GM12878 (cell line): ENCODE data around the gene LIPA.

ENCODE experiments used
- CTCF ChIP-seq, 3 experiments: IDR thresholded peaks in 2 of 3; conservative IDR thresholded peaks in 1 of 3; 2 replicates each; pipeline ENCODE4 v1.5.1; 2011; ENCODE audit warnings: low read depth in 3 of 3, low read length in 3 of 3, mild to moderate bottlenecking in 3 of 3, control low read depth in 2 of 3, moderate library complexity in 2 of 3, inconsistent platforms in 1 of 3, mixed read lengths in 1 of 3; ENCODE audit not compliant: control insufficient read depth in 2 of 3, insufficient read depth in 1 of 3; ENCODE audit errors: extremely low read depth in 1 of 3
- HCFC1 ChIP-seq: fragments of 150-350 bp; IDR thresholded peaks from 2 replicates; pipeline ENCODE4 v1.6.1; 2014; ENCODE audit warnings: low read length
- HDAC6 ChIP-seq: fragments of 200-600 bp; sonication (generic); IDR thresholded peaks from one replicate; pipeline ENCODE4 v1.8.0; 2017; ENCODE audit warnings: antibody characterized with exemption; ENCODE audit not compliant: unreplicated experiment
- MTA3 ChIP-seq: IDR thresholded peaks from 2 replicates; pipeline ENCODE4 v1.6.1; 2012; ENCODE audit warnings: low read length, inconsistent platforms, borderline replicate concordance
- PAX5 ChIP-seq: IDR thresholded peaks from 2 replicates; pipeline ENCODE4 v1.6.1; 2011; ENCODE audit warnings: low read depth, low read length, borderline replicate concordance
- POLR2A ChIP-seq: IDR thresholded peaks from 2 replicates; pipeline ENCODE4 v1.6.1; 2011; ENCODE audit warnings: low read depth, mild to moderate bottlenecking, low read length
- RAD21 ChIP-seq: IDR thresholded peaks from 2 replicates; pipeline ENCODE4 v1.6.1; 2011; ENCODE audit warnings: mild to moderate bottlenecking, low read depth, low read length, moderate library complexity; ENCODE audit not compliant: insufficient read depth
- SMAD1 ChIP-seq: fragments of 450-650 bp; IDR thresholded peaks from 2 replicates; pipeline ENCODE4 v1.6.1; 2018; ENCODE audit warnings: mild to moderate bottlenecking, low read depth; ENCODE audit not compliant: partially characterized antibody
- TCF3 ChIP-seq: IDR thresholded peaks from 2 replicates; pipeline ENCODE4 v1.6.1; 2012; ENCODE audit warnings: low read depth, mild to moderate bottlenecking, low read length, borderline replicate concordance; ENCODE audit not compliant: insufficient read depth
- TF ChIP-seq, protein P1 (sequence below): IDR thresholded peaks from 2 replicates; pipeline ENCODE4 v1.6.1; 2011; ENCODE audit warnings: borderline replicate concordance, low read depth, mild to moderate bottlenecking, moderate library complexity, low read length; ENCODE audit not compliant: insufficient read depth, poor library complexity, severe bottlenecking

GRCh38 chr10:89283025-89283935 is 31.7 kb upstream of the LIPA start:
- TF ChIP-seq HCFC1 = no peak
- no peak for TF ChIP-seq TCF3
- no peak for TF ChIP-seq POLR2A
- TF ChIP-seq HDAC6 = no peak
- no peak for TF ChIP-seq MTA3
- no peak for TF ChIP-seq SMAD1
- TF ChIP-seq CTCF (IDR thresholded peaks at IDR 0.05 in 2 of 3, conservative IDR thresholded peaks at IDR 0.05 in 1 of 3; ENCODE audit: control insufficient read depth in 2 of 3, extremely low read depth in 1 of 3, insufficient read depth in 1 of 3, low read depth in 3 of 3, low read length in 3 of 3) = no peak
- TF ChIP-seq, protein P1, sequence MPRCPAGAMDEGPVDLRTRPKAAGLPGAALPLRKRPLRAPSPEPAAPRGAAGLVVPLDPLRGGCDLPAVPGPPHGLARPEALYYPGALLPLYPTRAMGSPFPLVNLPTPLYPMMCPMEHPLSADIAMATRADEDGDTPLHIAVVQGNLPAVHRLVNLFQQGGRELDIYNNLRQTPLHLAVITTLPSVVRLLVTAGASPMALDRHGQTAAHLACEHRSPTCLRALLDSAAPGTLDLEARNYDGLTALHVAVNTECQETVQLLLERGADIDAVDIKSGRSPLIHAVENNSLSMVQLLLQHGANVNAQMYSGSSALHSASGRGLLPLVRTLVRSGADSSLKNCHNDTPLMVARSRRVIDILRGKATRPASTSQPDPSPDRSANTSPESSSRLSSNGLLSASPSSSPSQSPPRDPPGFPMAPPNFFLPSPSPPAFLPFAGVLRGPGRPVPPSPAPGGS = no peak
- TF ChIP-seq RAD21 = no peak
- no peak for TF ChIP-seq PAX5
